Middle frontal gyrus (tissue), 1 donor: ENCODE data around the gene SLCO4A1.

Source experiments
- DNase-seq: peaks from one replicate; pipeline ENCODE4 v3.0.0-alpha.2; 2015; ENCODE audit warnings: low spot score; ENCODE audit errors: extremely low spot score

Gene SLCO4A1

DNA sequence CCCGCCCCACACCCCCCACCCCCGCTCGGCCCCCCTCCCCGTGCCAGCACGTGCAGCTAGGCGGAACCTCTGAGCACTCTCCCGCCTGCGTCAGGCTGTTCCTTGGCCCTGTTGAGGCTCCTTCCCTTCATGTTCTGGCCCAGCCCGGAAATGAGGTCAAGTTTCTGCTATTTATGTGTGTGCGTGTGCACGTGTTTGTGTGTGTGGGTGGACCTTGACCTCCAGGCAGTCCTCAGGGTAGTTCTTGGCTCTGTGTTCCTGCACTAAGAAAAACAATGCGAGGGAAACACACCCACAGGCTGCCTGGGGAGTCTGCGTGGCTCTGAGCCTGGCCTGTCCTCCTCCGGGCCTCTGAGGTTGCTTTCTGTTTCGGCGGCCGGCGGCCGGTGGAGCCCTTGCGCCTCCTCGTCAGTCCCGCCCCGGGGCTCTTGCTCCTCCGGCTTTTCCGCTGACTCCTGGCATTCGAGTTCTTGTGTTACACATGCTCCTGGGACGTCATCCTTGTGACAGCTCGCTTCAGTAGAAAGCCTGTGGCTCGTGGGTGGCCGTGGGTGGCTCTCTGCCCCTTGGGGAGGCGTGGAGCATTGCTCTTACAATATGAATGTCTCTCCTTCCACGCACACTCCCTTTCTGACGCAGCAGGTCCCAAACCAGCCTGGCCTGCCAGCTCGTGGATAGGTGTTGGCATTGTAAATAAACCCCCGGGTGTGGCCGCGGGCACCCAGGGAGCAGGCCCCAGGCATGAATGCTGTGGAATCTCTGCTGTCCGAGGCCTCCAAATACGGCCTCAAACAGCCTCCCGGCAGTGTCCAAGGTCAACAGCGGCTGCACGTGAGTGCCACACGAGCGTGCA lies 10.0 kb downstream of the SLCO4A1 start:
- DNase-seq, result peak; percentile 13

GRCh38 chr20:62652894-62653305 lies 10.6 kb downstream of the SLCO4A1 start:
- no peak for DNase-seq

DNA sequence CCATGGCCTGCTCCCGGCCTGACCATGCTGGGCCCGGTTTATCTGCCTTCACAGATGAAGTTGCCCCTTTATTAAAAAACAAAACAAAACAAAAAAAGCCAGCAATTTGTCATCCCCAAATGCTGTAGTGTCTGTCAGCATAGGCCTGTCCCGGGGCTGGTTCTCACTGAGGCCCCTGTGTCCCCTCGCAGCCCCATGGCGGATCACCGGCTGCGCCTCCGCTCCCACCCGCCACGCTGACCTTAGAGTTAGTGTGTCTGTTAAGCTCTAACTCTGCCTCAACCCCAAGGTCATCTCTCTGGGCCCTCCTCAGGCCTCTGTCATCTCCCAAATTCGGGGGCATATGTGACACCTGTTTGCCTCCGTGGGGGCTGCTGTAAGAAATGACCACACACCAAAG lies 11.1 kb downstream of the SLCO4A1 start:
- no peak for DNase-seq

GRCh38 chr20:62653951-62654685 lies 11.8 kb downstream of the SLCO4A1 start:
- no peak for DNase-seq

DNA sequence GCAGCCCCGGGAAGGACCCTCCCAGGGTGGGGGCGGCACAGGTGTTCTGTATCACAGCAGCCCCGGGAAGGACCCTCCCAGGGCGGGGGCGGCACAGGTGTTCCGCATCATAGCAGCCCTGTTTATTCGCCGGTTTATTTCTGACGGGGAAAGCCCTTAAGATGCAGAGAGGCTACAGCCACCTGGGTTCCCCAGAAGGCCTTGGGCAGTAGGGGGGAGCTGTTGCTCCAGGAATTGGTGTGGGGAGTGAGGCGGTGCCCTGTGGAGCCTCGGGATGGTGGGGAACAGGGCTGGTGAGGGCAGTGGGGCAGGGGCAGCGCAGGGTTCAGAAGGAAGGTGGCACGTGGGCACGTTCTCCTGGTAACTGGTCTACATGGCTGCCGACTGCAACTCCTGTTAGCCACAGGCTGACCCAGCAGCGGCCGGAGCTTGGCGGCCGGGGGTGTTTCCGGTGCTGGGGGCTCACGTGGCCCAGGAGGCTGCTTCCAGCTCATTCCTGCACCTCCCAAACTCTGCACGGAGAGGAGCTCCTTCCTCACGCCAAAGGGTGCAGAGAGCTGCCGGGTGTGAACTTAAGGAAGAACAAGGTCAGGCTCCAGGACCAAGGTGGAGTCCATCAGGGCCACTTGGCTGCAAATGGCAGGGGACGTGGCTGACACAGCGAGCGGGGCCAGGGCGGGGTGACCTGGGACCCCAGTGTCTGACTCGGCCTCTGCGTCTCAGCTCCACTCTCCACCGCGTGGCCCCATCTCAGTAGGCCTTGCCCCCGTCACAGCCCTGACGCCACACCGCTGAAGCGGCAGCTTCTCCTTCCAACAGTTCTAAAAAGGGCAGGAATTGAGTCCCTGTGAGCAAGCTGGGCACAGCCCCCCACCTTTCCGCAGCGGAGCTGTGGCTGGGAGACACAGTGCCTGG lies 13.2 kb downstream of the SLCO4A1 start:
- DNase-seq, result no peak

DNA sequence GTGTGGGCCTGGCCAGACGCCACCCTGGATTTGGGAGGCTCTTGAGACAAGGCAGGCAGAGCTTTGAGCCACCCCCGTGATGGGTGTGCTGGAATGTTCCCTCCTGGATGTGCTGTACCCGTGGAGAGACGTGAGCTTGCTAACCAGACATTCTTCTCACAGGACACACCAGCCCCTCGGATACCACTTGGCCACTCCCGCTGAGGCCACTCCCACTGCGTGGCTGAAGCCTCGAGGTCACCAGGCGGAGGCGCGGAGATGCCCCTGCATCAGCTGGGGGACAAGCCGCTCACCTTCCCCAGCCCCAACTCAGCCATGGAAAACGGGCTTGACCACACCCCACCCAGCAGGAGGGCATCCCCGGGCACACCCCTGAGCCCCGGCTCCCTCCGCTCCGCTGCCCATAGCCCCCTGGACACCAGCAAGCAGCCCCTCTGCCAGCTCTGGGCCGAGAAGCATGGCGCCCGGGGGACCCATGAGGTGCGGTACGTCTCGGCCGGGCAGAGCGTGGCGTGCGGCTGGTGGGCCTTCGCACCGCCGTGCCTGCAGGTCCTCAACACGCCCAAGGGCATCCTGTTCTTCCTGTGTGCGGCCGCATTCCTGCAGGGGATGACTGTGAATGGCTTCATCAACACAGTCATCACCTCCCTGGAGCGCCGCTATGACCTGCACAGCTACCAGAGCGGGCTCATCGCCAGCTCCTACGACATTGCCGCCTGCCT lies 14.1 kb downstream of the SLCO4A1 start:
- DNase-seq, result no peak

DNA sequence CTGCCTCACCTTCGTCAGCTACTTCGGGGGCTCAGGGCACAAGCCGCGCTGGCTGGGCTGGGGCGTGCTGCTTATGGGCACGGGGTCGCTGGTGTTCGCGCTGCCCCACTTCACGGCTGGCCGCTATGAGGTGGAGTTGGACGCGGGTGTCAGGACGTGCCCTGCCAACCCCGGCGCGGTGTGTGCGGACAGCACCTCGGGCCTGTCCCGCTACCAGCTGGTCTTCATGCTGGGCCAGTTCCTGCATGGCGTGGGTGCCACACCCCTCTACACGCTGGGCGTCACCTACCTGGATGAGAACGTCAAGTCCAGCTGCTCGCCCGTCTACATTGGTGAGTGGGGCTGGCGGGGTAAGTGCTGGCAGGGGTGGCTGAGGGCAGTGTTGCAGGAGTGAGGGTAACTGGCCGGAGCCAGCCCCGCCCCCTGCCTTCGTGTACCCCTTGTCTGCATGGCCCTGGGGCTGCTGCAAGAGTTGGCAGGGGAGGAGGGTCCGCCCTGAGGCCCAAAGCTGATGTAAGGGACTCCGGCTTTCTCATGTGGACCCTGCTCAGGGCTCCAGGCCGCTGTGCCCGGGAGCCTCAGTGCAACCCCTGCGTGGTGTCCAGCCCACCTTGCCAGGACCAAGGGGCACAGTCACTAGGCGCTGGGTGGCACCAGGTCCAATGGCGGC lies 14.8 kb downstream of the SLCO4A1 start:
- no peak for DNase-seq

DNA sequence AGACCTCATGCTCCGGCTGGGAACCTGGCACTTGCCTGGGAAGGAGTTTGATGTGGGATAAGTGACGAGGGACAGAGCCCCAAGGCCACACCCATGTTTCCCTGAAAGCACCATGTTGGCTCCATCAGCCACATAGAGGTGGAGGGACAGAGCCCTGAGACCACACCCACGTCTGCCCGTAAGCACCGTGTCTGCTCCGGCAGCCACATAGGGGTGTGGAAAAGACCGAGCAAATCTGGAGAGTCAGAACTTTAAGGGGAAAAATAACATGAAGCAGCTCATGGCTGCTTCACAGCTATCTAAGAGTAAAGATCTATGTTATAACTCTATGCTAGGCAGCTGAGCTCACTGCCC lies 15.3 kb downstream of the SLCO4A1 start:
- no peak for DNase-seq

DNA sequence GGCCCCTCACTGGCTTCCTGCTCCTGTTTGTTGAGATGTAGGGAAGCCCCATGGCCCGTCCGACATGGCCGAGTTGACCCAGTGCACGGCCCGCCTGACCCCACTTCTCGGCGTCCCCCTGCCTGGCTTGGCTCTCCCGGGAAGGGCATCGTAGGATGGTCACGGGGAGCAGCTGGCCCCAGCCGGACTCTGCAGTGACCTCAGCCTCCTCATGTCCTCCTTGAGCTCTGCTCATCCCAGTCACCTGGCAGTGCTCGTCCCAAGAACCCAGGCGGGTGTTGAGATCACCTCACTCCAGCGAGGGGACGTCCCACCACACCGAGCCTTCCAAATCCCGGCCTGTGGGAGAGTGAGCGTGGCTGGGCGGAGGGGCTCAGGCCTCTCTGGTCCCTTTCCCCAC lies 15.7 kb downstream of the SLCO4A1 start:
- no peak for DNase-seq

- no peak for DNase-seq
These were observed 16.4 kb downstream of the SLCO4A1 start for GRCh38 chr20:62658593-62659178.

- no peak for DNase-seq
These were observed 17.4 kb downstream of the SLCO4A1 start for GRCh38 chr20:62659488-62660239.

DNA sequence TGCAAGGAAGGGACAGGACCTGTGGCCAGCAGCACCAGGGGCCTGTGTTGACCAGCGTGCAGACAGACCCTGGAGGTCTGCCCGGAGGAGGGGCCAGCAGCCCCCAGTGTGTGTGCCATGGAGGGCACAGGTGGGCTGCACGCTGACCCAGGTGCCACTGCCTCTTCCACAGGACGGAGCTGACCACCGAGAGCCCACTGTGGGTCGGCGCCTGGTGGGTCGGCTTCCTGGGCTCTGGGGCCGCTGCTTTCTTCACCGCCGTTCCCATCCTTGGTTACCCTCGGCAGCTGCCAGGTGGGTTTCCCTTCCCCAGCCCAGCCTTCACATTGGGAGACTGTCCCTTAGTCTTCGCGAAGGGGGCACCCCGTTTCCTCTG lies 17.9 kb downstream of the SLCO4A1 start:
- no peak for DNase-seq

DNA sequence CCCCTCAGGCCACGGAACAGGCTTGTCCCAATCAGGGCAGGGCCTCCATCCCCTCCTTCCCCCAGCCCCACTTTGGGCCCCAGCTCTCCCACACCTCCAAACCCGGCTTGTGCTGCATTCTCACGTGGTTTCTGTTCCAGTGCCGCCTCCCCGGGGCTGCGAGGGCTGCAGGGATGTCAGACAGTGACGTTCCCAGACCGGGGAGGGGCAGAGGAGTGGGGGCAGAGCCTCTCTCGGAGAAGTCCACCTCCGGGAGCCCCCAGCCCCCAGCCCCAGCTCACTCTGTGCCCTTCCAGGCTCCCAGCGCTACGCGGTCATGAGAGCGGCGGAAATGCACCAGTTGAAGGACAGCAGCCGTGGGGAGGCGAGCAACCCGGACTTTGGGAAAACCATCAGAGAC lies 18.5 kb downstream of the SLCO4A1 start:
- DNase-seq, result no peak

- no peak for DNase-seq
These were observed 19.3 kb downstream of the SLCO4A1 start for GRCh38 chr20:62661647-62662046.

DNA sequence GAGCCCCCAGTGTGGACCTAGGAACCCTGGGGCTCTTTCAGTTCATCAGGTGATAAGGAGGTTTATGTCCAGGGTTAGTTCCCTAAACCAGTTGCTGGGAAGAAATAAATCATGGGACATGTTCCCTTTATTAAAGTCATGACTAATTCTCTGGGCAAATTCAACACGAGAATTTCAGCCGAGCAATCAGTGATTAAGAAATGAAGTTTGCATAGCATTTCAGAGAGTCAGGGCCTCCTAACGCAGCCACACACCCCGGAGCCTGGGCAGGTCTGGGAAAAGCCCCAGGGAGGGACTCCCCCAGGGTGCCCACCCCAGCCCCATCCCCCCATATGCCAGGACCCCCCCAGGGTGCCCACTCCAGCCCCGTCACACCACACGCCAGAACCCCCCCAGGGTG lies 20.1 kb downstream of the SLCO4A1 start:
- DNase-seq, result no peak

- DNase-seq, result no peak
These were observed 21.1 kb downstream of the SLCO4A1 start for GRCh38 chr20:62663145-62664018.

- DNase-seq, result no peak
These were observed 22.0 kb downstream of the SLCO4A1 start for GRCh38 chr20:62664019-62664971.
